MCF 10A (cell line): ENCODE data around the gene KHK. TPM values are rescaled to one million over a fixed set of nuclear protein-coding genes. Genes with fewer than 3 reads are reported as not detected.

Experiments used
- BruUV-seq: library from RNA; stranded (reverse); fragments of 400-500 nt; replicated peaks from 2 replicates; lab custom pipeline; 2021; lab: Mats Ljungman, UMichigan
- CTCF ChIA-PET: fragments of 300-600 bp; sonication (Branson Sonifier 250); formaldehyde crosslinking; extraction: SDS; loops from one replicate; lab custom pipeline; 2021; ENCODE audit warnings: antibody characterized with exemption, inconsistent platforms; lab: Yijun Ruan, JAX
- POLR2A ChIA-PET: fragments of 300-600, 350-650 bp; sonication (Branson Sonifier 250); formaldehyde crosslinking; extraction: SDS; loops from one replicate; lab custom pipeline; 2020; ENCODE audit warnings: antibody characterized with exemption, inconsistent platforms; lab: Yijun Ruan, JAX
- DNase-seq: peaks from one replicate; pipeline ENCODE4 v3.0.0-alpha.2; 2018; ENCODE audit not compliant: unreplicated experiment
- H3K27ac Mint-ChIP-seq: one replicate; pipeline ENCODE4 v1.8.0; 2022; ENCODE audit warnings: mild to moderate bottlenecking, low read depth, mixed read lengths; ENCODE audit not compliant: unreplicated experiment
- H3K27me3 Mint-ChIP-seq: one replicate; pipeline ENCODE4 v1.8.0; 2022; ENCODE audit warnings: mixed read lengths; ENCODE audit not compliant: insufficient read depth, unreplicated experiment
- H3K36me3 Mint-ChIP-seq: one replicate; pipeline ENCODE4 v1.8.0; 2022; ENCODE audit warnings: mild to moderate bottlenecking, moderate library complexity, mixed read lengths; ENCODE audit not compliant: insufficient read depth, unreplicated experiment
- H3K4me1 Mint-ChIP-seq: one replicate; pipeline ENCODE4 v1.8.0; 2022; ENCODE audit warnings: mixed read lengths; ENCODE audit not compliant: insufficient read depth, unreplicated experiment
- H3K4me3 Mint-ChIP-seq: one replicate; pipeline ENCODE4 v1.8.0; 2022; ENCODE audit warnings: mild to moderate bottlenecking, moderate library complexity, mixed read lengths; ENCODE audit not compliant: unreplicated experiment
- H3K9me3 Mint-ChIP-seq: one replicate; pipeline ENCODE4 v1.8.0; 2022; ENCODE audit warnings: mixed read lengths; ENCODE audit not compliant: unreplicated experiment
- CTCF ChIP-seq: fragments of 200-600 bp; IDR thresholded peaks from one replicate; pipeline ENCODE4 v1.8.0; 2022; ENCODE audit warnings: antibody characterized with exemption, mild to moderate bottlenecking; ENCODE audit not compliant: unreplicated experiment
- intact Hi-C: fragments of 100-400 bp; cut with micrococcal nuclease; formaldehyde crosslinking; loops from 2 replicates; pipeline ENCODE4 v1.14.1; 2022
- total RNA-seq: library from RNA; stranded (reverse); gene quantifications from 2 replicates; pipeline ENCODE4 v1.2.3, GENCODE V29; 2022

The KHK gene
- total RNA-seq, 1 experiment from 2014 or later, result 2.6 TPM

- intact Hi-C loops, result no loop called here
- no peaks in the 10 kb centered on the region for H3K9me3 Mint-ChIP-seq
- BruUV-seq, result no TSS peak
- no peak for DNase-seq
- no peak overlapping the region for H3K27ac Mint-ChIP-seq
- no peaks in the 10 kb centered on the region for H3K27me3 Mint-ChIP-seq
- ChIA-PET POLR2A (interaction anchor here (1.2 to 15.2 kb wide), 2 partner anchors 15 to 150 kb away, joined by 3 to 175 read pairs; partner anchors contain the start of gene AGBL5), CTCF (interaction anchor here (0.6 to 1.4 kb wide), 4 partner anchors 12 to 105 kb away, joined by 3 to 10 read pairs (median 4); no protein-coding TSS in a partner anchor)
- H3K4me3 Mint-ChIP-seq, result no peak overlapping the region
- TF ChIP-seq CTCF, result no peak
- peaks cover 15% of the 10 kb centered on the region for H3K4me1 Mint-ChIP-seq
- H3K36me3 Mint-ChIP-seq, result peaks cover 56% of the 10 kb centered on the region
These were observed 19.2 kb upstream of the KHK start for GRCh38 chr2:27067385-27067784.

GRCh38 chr2:27069436-27069835 is 17.1 kb upstream of the KHK start:
- BruUV-seq, result no TSS peak
- TF ChIP-seq CTCF, result no peak
- DNase-seq, result no peak
- Mint-ChIP-seq H3K27ac (peak overlapping the region; percentile 93), H3K9me3 (no peaks in the 10 kb centered on the region), H3K4me3 (peak overlapping the region; percentile 92), H3K36me3 (peaks cover 40% of the 10 kb centered on the region), H3K27me3 (no peaks in the 10 kb centered on the region), H3K4me1 (peaks cover 15% of the 10 kb centered on the region)
- ChIA-PET CTCF (interaction anchor here (0.7 kb wide), 1 partner anchor 239 kb away, joined by 3 read pairs; the partner anchor contains the start of gene UCN), POLR2A (interaction anchor here (15.2 kb wide), 1 partner anchor 17 kb away, joined by 175 read pairs; the partner anchor contains the start of gene AGBL5)
- intact Hi-C loops, result no loop called here

GRCh38 chr2:27069961-27070618 is 16.5 kb upstream of the KHK start:
- H3K4me3 Mint-ChIP-seq, result peak overlapping the region; percentile 92
- ChIA-PET CTCF (interaction anchor here (0.7 kb wide), 2 partner anchors 14 to 613 kb away, joined by 3 to 4 read pairs; no protein-coding TSS in a partner anchor), POLR2A (interaction anchor here (0.6 to 15.2 kb wide), 6 partner anchors 11 to 824 kb away, joined by 3 to 175 read pairs (median 5); partner anchors contain the start of gene AGBL5)
- intact Hi-C loops, result no loop called here
- peak overlapping the region; percentile 93 for H3K27ac Mint-ChIP-seq
- TF ChIP-seq CTCF, result no peak
- peaks cover 15% of the 10 kb centered on the region for H3K4me1 Mint-ChIP-seq
- H3K27me3 Mint-ChIP-seq, result no peaks in the 10 kb centered on the region
- no peaks in the 10 kb centered on the region for H3K9me3 Mint-ChIP-seq
- peaks cover 37% of the 10 kb centered on the region for H3K36me3 Mint-ChIP-seq
- BruUV-seq, result no TSS peak
- DNase-seq, result no peak

- ChIA-PET POLR2A (interaction anchor here (0.6 to 15.2 kb wide), 20 partner anchors 11 to 824 kb away, joined by 3 to 175 read pairs (median 5); partner anchors contain the start of genes AGBL5, KHK, MPV17 and TMEM214), CTCF (interaction anchor here (0.6 to 1.5 kb wide), 5 partner anchors 9 to 612 kb away, joined by 3 to 4 read pairs (median 3); partner anchors contain the start of gene AGBL5)
- H3K27ac Mint-ChIP-seq, result peak overlapping the region; percentile 93
- H3K9me3 Mint-ChIP-seq, result no peaks in the 10 kb centered on the region
- TSS peak; percentile 75 for BruUV-seq
- peaks cover 36% of the 10 kb centered on the region for H3K36me3 Mint-ChIP-seq
- H3K27me3 Mint-ChIP-seq, result peaks cover 1% of the 10 kb centered on the region
- intact Hi-C loops, result no loop called here
- DNase-seq, result no peak
- peaks cover 15% of the 10 kb centered on the region for H3K4me1 Mint-ChIP-seq
- TF ChIP-seq CTCF, result no peak
- H3K4me3 Mint-ChIP-seq, result peak overlapping the region; percentile 92
These were observed 15.8 kb upstream of the KHK start for GRCh38 chr2:27070653-27071276.
